ENCODE measurements around the gene CDC45.

- TF ChIP-seq CTCF (IDR thresholded peaks at IDR 0.05) (no peak), POLR2A (IDR thresholded peaks at IDR 0.05) (no peak)
Measured at GRCh38 chr22:19478045-19478900, 1.4 kb upstream of the CDC45 start.

Measured in testis (tissue), 2 donors.